H1 (cell line): ENCODE measurements around the gene GALNT5. TPM values are rescaled to one million over a fixed set of nuclear protein-coding genes. Genes with fewer than 3 reads are reported as not detected.

ENCODE experiments used
- CTCF ChIA-PET: fragments of 300-600 bp; sonication (Branson Sonifier 250); formaldehyde crosslinking; loops from one replicate; lab custom pipeline; 2021; ENCODE audit not compliant: partially characterized antibody; lab: Charles Lee
- POLR2A ChIA-PET: fragments of 300-600 bp; sonication (Branson Sonifier 250); formaldehyde crosslinking; loops from one replicate; lab custom pipeline; 2021; ENCODE audit warnings: inconsistent platforms; ENCODE audit not compliant: partially characterized antibody; lab: Charles Lee
- DNase-seq, 2 experiments: peaks; one replicate each; pipeline versions ENCODE4 v3.0.0 to v3.0.0-alpha.2; 2010 to 2022; ENCODE audit warnings: low spot score in 2 of 2, low read depth in 1 of 2, mixed read lengths in 1 of 2
- FAIRE-seq: peaks from 2 replicates; lab custom pipeline; 2011; peaks lifted over from hg19 to GRCh38; lab: Jason Lieb, UNC
- H2AFZ ChIP-seq: 2 replicates; pipeline ENCODE4 v1.8.1; 2012; ENCODE audit warnings: low read length, inconsistent platforms
- H2AK5ac ChIP-seq: 2 replicates; pipeline ENCODE4 v1.6.1; 2013; ENCODE audit warnings: low read depth, low read length
- H2BK120ac ChIP-seq: replicated peaks from 2 replicates; pipeline ENCODE3; 2013; ENCODE audit warnings: low read depth, low read length, inconsistent platforms
- H2BK12ac ChIP-seq: 2 replicates; pipeline ENCODE4 v1.6.1; 2013; ENCODE audit warnings: low read depth, low read length
- H2BK15ac ChIP-seq: 2 replicates; pipeline ENCODE4 v1.6.1; 2013; ENCODE audit warnings: low read length
- H2BK20ac ChIP-seq: 2 replicates; pipeline ENCODE4 v1.6.1; 2013; ENCODE audit warnings: low read length
- H2BK5ac ChIP-seq: 2 replicates; pipeline ENCODE4 v1.6.1; 2013; ENCODE audit warnings: low read depth, low read length
- H3K14ac ChIP-seq: 2 replicates; pipeline ENCODE4 v1.6.1; 2013; ENCODE audit warnings: inconsistent platforms; ENCODE audit not compliant: insufficient read length
- H3K18ac ChIP-seq: 2 replicates; pipeline ENCODE4 v1.6.1; 2013; ENCODE audit warnings: low read length; ENCODE audit errors: extremely low read depth
- H3K23ac ChIP-seq: 2 replicates; pipeline ENCODE4 v1.6.1; 2013; ENCODE audit warnings: inconsistent platforms; ENCODE audit not compliant: insufficient read length
- H3K23me2 ChIP-seq: 2 replicates; pipeline ENCODE4 v1.6.1; 2013; ENCODE audit warnings: low read depth, low read length
- H3K27ac ChIP-seq: 2 replicates; pipeline ENCODE4 v1.6.1; 2011; ENCODE audit warnings: low read depth, low read length, inconsistent platforms
- H3K27me3 ChIP-seq, 4 experiments: replicated peaks in 1 of 4; 1 replicate in 1 of 4; 2 replicates in 3 of 4; pipeline versions ENCODE4 v1.6.1 to v1.8.1; 2011 to 2013; ENCODE audit warnings: low read length in 3 of 4, mild to moderate bottlenecking in 3 of 4, inconsistent platforms in 2 of 4, mixed read lengths in 2 of 4, moderate library complexity in 1 of 4; ENCODE audit not compliant: control insufficient read depth in 3 of 4, insufficient read depth in 3 of 4; ENCODE audit errors: extremely low read depth in 1 of 4
- H3K36me3 ChIP-seq, 4 experiments: 2 replicates each; pipeline versions ENCODE4 v1.6.1 to v1.8.1; 2011 to 2013; ENCODE audit warnings: mild to moderate bottlenecking in 4 of 4, low read length in 3 of 4, moderate library complexity in 2 of 4, control low read depth in 1 of 4, inconsistent platforms in 1 of 4; ENCODE audit not compliant: insufficient read depth in 4 of 4, control insufficient read depth in 2 of 4
- H3K4ac ChIP-seq: replicated peaks from 2 replicates; pipeline ENCODE3; 2013; ENCODE audit warnings: low read length, low read depth, mixed read lengths, inconsistent platforms; ENCODE audit not compliant: insufficient read length
- H3K4me1 ChIP-seq, 4 experiments: replicated peaks in 1 of 4; 1 replicate in 1 of 4; 2 replicates in 3 of 4; pipeline versions ENCODE4 v1.6.1 to v1.8.1; 2011 to 2013; ENCODE audit warnings: low read length in 3 of 4, inconsistent platforms in 2 of 4, mixed read lengths in 1 of 4; ENCODE audit not compliant: insufficient read depth in 4 of 4, control insufficient read depth in 3 of 4
- H3K4me2 ChIP-seq, 2 experiments: 2 replicates each; pipeline versions ENCODE4 v1.6.1 to v1.8.1; 2011 to 2013; ENCODE audit warnings: low read depth in 2 of 2, low read length in 2 of 2, control low read depth in 1 of 2, inconsistent platforms in 1 of 2, mild to moderate bottlenecking in 1 of 2; ENCODE audit not compliant: insufficient read depth in 1 of 2
- H3K4me3 ChIP-seq, 4 experiments: fragments of 200-600, 300-600 bp in 1 of 4; sonication (generic), shearing (Covaris generic), sonication (Bioruptor Twin) in 1 of 4; 2 replicates each; pipeline versions ENCODE4 v1.5.1 to v1.8.1; 2011 to 2016; ENCODE audit warnings: low read length in 4 of 4, low read depth in 3 of 4, control low read depth in 2 of 4, inconsistent platforms in 2 of 4, mild to moderate bottlenecking in 2 of 4, mixed read lengths in 1 of 4, moderate library complexity in 1 of 4; ENCODE audit not compliant: insufficient read depth in 2 of 4; ENCODE audit errors: extremely low read depth in 1 of 4
- H3K56ac ChIP-seq: replicated peaks from 2 replicates; pipeline ENCODE3; 2013; ENCODE audit warnings: low read depth, mild to moderate bottlenecking, mixed read lengths, low read length, inconsistent platforms; ENCODE audit not compliant: insufficient read length
- H3K79me1 ChIP-seq: 2 replicates; pipeline ENCODE4 v1.6.1; 2013; ENCODE audit warnings: low read depth, low read length, control low read depth
- H3K79me2 ChIP-seq, 2 experiments: 2 replicates each; pipeline versions ENCODE4 v1.6.1 to v1.8.1; 2012 to 2013; ENCODE audit warnings: low read length in 2 of 2, mild to moderate bottlenecking in 2 of 2, inconsistent platforms in 1 of 2; ENCODE audit not compliant: insufficient read depth in 2 of 2, control insufficient read depth in 1 of 2
- H3K9ac ChIP-seq, 4 experiments: replicated peaks in 1 of 4; 1 replicate in 1 of 4; 2 replicates in 3 of 4; pipeline versions ENCODE4 v1.6.1 to v1.8.1; 2011 to 2013; ENCODE audit warnings: low read depth in 3 of 4, low read length in 3 of 4, control low read depth in 2 of 4, mild to moderate bottlenecking in 2 of 4, moderate library complexity in 2 of 4, inconsistent platforms in 1 of 4; ENCODE audit errors: extremely low read depth in 1 of 4
- H3K9me3 ChIP-seq, 2 experiments: 2 replicates each; pipeline versions ENCODE4 v1.6.1 to v1.8.1; 2012 to 2013; ENCODE audit warnings: mild to moderate bottlenecking in 2 of 2, moderate library complexity in 2 of 2, control low read depth in 1 of 2, inconsistent platforms in 1 of 2, low read depth in 1 of 2, low read length in 1 of 2, mixed read lengths in 1 of 2; ENCODE audit not compliant: insufficient read depth in 2 of 2
- H4K20me1 ChIP-seq, 2 experiments: replicated peaks in 1 of 2; 2 replicates each; pipeline versions ENCODE3 to v1.8.1; 2011 to 2013; ENCODE audit warnings: inconsistent platforms in 2 of 2, low read length in 2 of 2, mild to moderate bottlenecking in 1 of 2; ENCODE audit not compliant: insufficient read depth in 2 of 2, control insufficient read depth in 1 of 2
- H4K5ac ChIP-seq: 2 replicates; pipeline ENCODE4 v1.6.1; 2013; ENCODE audit warnings: low read length, low read depth, mixed read lengths, inconsistent platforms; ENCODE audit not compliant: insufficient read length
- H4K8ac ChIP-seq: 2 replicates; pipeline ENCODE4 v1.8.0; 2013; ENCODE audit warnings: mild to moderate bottlenecking, moderate library complexity, low read length, inconsistent platforms; ENCODE audit not compliant: insufficient read depth; ENCODE audit errors: extremely low read depth
- H4K91ac ChIP-seq: replicated peaks from 2 replicates; pipeline ENCODE3; 2013; ENCODE audit warnings: low read length, mixed read lengths, inconsistent platforms; ENCODE audit not compliant: insufficient read length
- ASH2L ChIP-seq: fragments of 200-600, 300-600 bp; sonication (generic); IDR thresholded peaks from one replicate; pipeline ENCODE4 v1.7.1; 2017; ENCODE audit warnings: low read length
- ATF3 ChIP-seq: IDR thresholded peaks from 2 replicates; pipeline ENCODE4 v1.6.1; 2011; ENCODE audit warnings: low read depth, mild to moderate bottlenecking, low read length; ENCODE audit not compliant: insufficient read depth
- CTBP2 ChIP-seq: IDR thresholded peaks from 2 replicates; pipeline ENCODE4 v1.7.0; 2011; ENCODE audit warnings: borderline replicate concordance, mild to moderate bottlenecking, moderate library complexity, mixed read lengths, low read length; ENCODE audit not compliant: insufficient read depth, insufficient read length
- KDM5A ChIP-seq: fragments of 200-600 bp; IDR thresholded peaks from 2 replicates; pipeline ENCODE4 v1.7.1; 2012; ENCODE audit warnings: mild to moderate bottlenecking, low read length, inconsistent platforms, mixed read lengths
- POLR2A ChIP-seq, 2 experiments: IDR thresholded peaks; 1 replicate in 1 of 2; 2 replicates in 1 of 2; pipeline ENCODE4 v1.6.1; 2011; ENCODE audit warnings: low read depth in 2 of 2, low read length in 2 of 2, mild to moderate bottlenecking in 2 of 2; ENCODE audit errors: control extremely low read depth in 1 of 2
- TAF1 ChIP-seq: IDR thresholded peaks from 2 replicates; pipeline ENCODE4 v1.6.1; 2011; ENCODE audit warnings: mild to moderate bottlenecking, low read depth, low read length
- YY1 ChIP-seq: IDR thresholded peaks from 2 replicates; pipeline ENCODE4 v1.6.1; 2011; ENCODE audit warnings: low read depth, mild to moderate bottlenecking, low read length
- WGBS, 2 experiments: shearing (Covaris generic) in 1 of 2; methylation state at CpG; one replicate each; pipeline versions ENCODE4 v1.1.6 to v1.1.7; 2013 to 2015; ENCODE audit warnings: low lambda C conversion rate in 2 of 2, mixed read lengths in 2 of 2, inconsistent platforms in 1 of 2, low coverage in 1 of 2, missing lambda C conversion rate in 1 of 2; ENCODE audit not compliant: insufficient replicate concordance in 2 of 2, insufficient coverage in 1 of 2, insufficient read length in 1 of 2; ENCODE audit errors: extremely low coverage in 1 of 2, missing lambda C conversion rate in 1 of 2; 5-methylcytosine and 5-hydroxymethylcytosine counted together
- polyA plus RNA-seq, 7 experiments: library from polyadenylated mRNA; depleted of rRNA in 3 of 7; stranded (reverse) in 5 of 7; unstranded in 2 of 7; fragments of >200 nt in 5 of 7; fragments of 200-250 nt in 2 of 7; gene quantifications; 1 replicate in 5 of 7; 2 replicates in 1 of 7; 4 replicates in 1 of 7; pipeline versions ENCODE4 v1.2.1 to v1.2.3, GENCODE V29; 2011 to 2013; ENCODE audit warnings: missing spikeins in 2 of 7, mixed read lengths in 2 of 7
- total RNA-seq: library from RNA; stranded (reverse); fragmentation: NEBNext Ultra II Directional; extraction: Animal tissue kit (Norgen Biotek cat#: 25700); gene quantifications from 2 replicates; pipeline ENCODE4 v1.2.1, GENCODE V29; 2021

The GALNT5 gene
- total and polyA plus RNA-seq, 2 of the 8 experiments (the other 6 are each of a cell fraction or from before 2014, with no cell fraction given): 0.02 to 0.06 TPM

- Histone ChIP-seq H2BK15ac (no peak overlapping the region), H3K79me2 (no peaks in the 10 kb centered on the region), H3K4me2 (peak overlapping the region; percentile 5 to 55; a peak in 3 of 4 replicates), H3K23ac (no peak overlapping the region), H3K79me1 (no peaks in the 10 kb centered on the region), H3K36me3 (no peaks in the 10 kb centered on the region), H4K8ac (no peak overlapping the region), H3K4me1 (peaks cover 0 to 5% (median 4%) of the 10 kb centered on the region in 4 experiments; a peak in 3 of 7 replicates), H3K56ac (no peak overlapping the region), H2BK5ac (peak overlapping the region; percentile 81), H3K23me2 (no peaks in the 10 kb centered on the region), H3K27me3 (no peaks in the 10 kb centered on the region), H3K9ac (no peak overlapping the region), H4K20me1 (no peaks in the 10 kb centered on the region), H2BK12ac (peak overlapping the region; percentile 62; the same call in 1 of the 2 replicates), H2AK5ac (no peak overlapping the region), H2AFZ (peak overlapping the region; percentile 47; the same call in 1 of the 2 replicates), H3K4me3 (peak overlapping the region in 1 of 4 experiments; percentile 4; a peak in 1 of 8 replicates), H3K27ac (peak overlapping the region; percentile 43; the same call in 1 of the 2 replicates), H3K9me3 (no peaks in the 10 kb centered on the region), H4K5ac (no peak overlapping the region), H3K18ac (0 out of 2 replicates have a peak overlapping the region, but pooled peaks have one; percentile 29), H4K91ac (no peak overlapping the region), H3K14ac (no peak overlapping the region), H2BK120ac (peak overlapping the region; percentile 22), H3K4ac (no peak overlapping the region), H2BK20ac (no peak overlapping the region; the same call in 1 of the 2 replicates)
- ChIA-PET CTCF (interaction anchor here (2.8 kb wide), 1 partner anchor 90 kb away, joined by 5 read pairs; no protein-coding TSS in a partner anchor), POLR2A (interaction anchor here (1.3 to 1.8 kb wide), 2 partner anchors 9 to 11 kb away, joined by 4 read pairs; partner anchors contain the start of gene GALNT5)
- 20% methylated on average over 7 of the region's 7 CpGs; no CpG with 5 or more reads in 1 of the 2 experiments for WGBS, 2 experiments
- TF ChIP-seq YY1 (0 out of 2 replicates have a peak, but pooled peaks have one; percentile 29), ATF3 (no peak), POLR2A (IDR thresholded peaks at IDR 0.05; ENCODE audit: control extremely low read depth in 1 of 2, low read depth in 2 of 2, low read length in 2 of 2) (peak in 1 of 2 experiments; percentile 31; a peak in 1 of 3 replicates), KDM5A (no peak), CTBP2 (peak; percentile 29), ASH2L (no peak), TAF1 (0 out of 2 replicates have a peak, but pooled peaks have one; percentile 23)
- FAIRE-seq (peak; percentile 48), DNase-seq (peak in 1 of 2 experiments; percentile 46)
Observed at GRCh38 chr2:157245846-157246764, 11.4 kb upstream of the GALNT5 start.
